ENCODE data around the gene CTTNBP2NL. TPM values are rescaled to one million over a fixed set of nuclear protein-coding genes. Genes with fewer than 3 reads are reported as not detected.

CTTNBP2NL gene
- total RNA-seq, 2 experiments from 2014 or later: 3.4 to 3.6 TPM

GRCh38 chr1:112370996-112371395 lies 25.0 kb upstream of the CTTNBP2NL start:
- POLR2A ChIA-PET: interaction anchor here (1.2 kb wide), 1 partner anchor 20 kb away, joined by 3 read pairs; no protein-coding TSS in a partner anchor
- H3K9me3 Mint-ChIP-seq: no peaks in the 10 kb centered on the region
- H3K4me1 Mint-ChIP-seq: no peaks in the 10 kb centered on the region
- DNase-seq: no peak
- H3K36me3 Mint-ChIP-seq (ENCODE audit: low read depth): no peaks in the 10 kb centered on the region
- no peak overlapping the region for H3K27ac Mint-ChIP-seq
- H3K27me3 Mint-ChIP-seq: peaks cover 61% of the 10 kb centered on the region
- CTCF ChIA-PET: interaction anchor here (0.6 to 2.4 kb wide), 6 partner anchors 10 to 172 kb away, joined by 4 to 19 read pairs (median 9); no protein-coding TSS in a partner anchor
- no peak overlapping the region for H3K4me3 Mint-ChIP-seq

GRCh38 chr1:112371775-112372174 lies 24.2 kb upstream of the CTTNBP2NL start:
- CTCF ChIA-PET: interaction anchor here (1.0 to 2.3 kb wide), 3 partner anchors 13 to 37 kb away, joined by 3 to 8 read pairs (median 6); no protein-coding TSS in a partner anchor
- H3K27ac Mint-ChIP-seq: no peak overlapping the region
- H3K4me3 Mint-ChIP-seq: no peak overlapping the region
- no peak for DNase-seq
- H3K27me3 Mint-ChIP-seq: peaks cover 65% of the 10 kb centered on the region
- no peaks in the 10 kb centered on the region for H3K9me3 Mint-ChIP-seq
- POLR2A ChIA-PET: no interaction called here
- no peaks in the 10 kb centered on the region for H3K4me1 Mint-ChIP-seq
- no peaks in the 10 kb centered on the region for H3K36me3 Mint-ChIP-seq (ENCODE audit: low read depth)

GRCh38 chr1:112373806-112374205 lies 22.2 kb upstream of the CTTNBP2NL start:
- Mint-ChIP-seq H3K4me3 (no peak overlapping the region), H3K27me3 (peaks cover 61% of the 10 kb centered on the region), H3K9me3 (no peaks in the 10 kb centered on the region), H3K27ac (no peak overlapping the region), H3K36me3 (ENCODE audit: low read depth) (no peaks in the 10 kb centered on the region), H3K4me1 (no peaks in the 10 kb centered on the region)
- no peak for DNase-seq
- ChIA-PET POLR2A (no interaction called here), CTCF (no interaction called here)

- POLR2A ChIA-PET: no interaction called here
- Mint-ChIP-seq H3K27me3 (peaks cover 58% of the 10 kb centered on the region), H3K36me3 (ENCODE audit: low read depth) (no peaks in the 10 kb centered on the region), H3K4me3 (no peak overlapping the region), H3K27ac (no peak overlapping the region), H3K9me3 (no peaks in the 10 kb centered on the region), H3K4me1 (no peaks in the 10 kb centered on the region)
- no peak for DNase-seq
- CTCF ChIA-PET: no interaction called here
Observed at GRCh38 chr1:112375701-112376100, 20.3 kb upstream of the CTTNBP2NL start.

GRCh38 chr1:112380356-112380755 lies 15.7 kb upstream of the CTTNBP2NL start:
- CTCF ChIA-PET: interaction anchor here (1.3 to 2.9 kb wide), 3 partner anchors 10 to 22 kb away, joined by 3 to 16 read pairs (median 12); no protein-coding TSS in a partner anchor
- no peaks in the 10 kb centered on the region for H3K9me3 Mint-ChIP-seq
- no peaks in the 10 kb centered on the region for H3K4me1 Mint-ChIP-seq
- peaks cover 56% of the 10 kb centered on the region for H3K27me3 Mint-ChIP-seq
- no peaks in the 10 kb centered on the region for H3K36me3 Mint-ChIP-seq (ENCODE audit: low read depth)
- H3K4me3 Mint-ChIP-seq: no peak overlapping the region
- no peak for DNase-seq
- POLR2A ChIA-PET: no interaction called here
- H3K27ac Mint-ChIP-seq: no peak overlapping the region

- Mint-ChIP-seq H3K27ac (no peak overlapping the region), H3K4me1 (no peaks in the 10 kb centered on the region), H3K27me3 (peaks cover 47% of the 10 kb centered on the region), H3K9me3 (no peaks in the 10 kb centered on the region), H3K4me3 (no peak overlapping the region), H3K36me3 (ENCODE audit: low read depth) (no peaks in the 10 kb centered on the region)
- DNase-seq: no peak
- CTCF ChIA-PET: interaction anchor here (1.0 to 2.9 kb wide), 4 partner anchors 9 to 84 kb away, joined by 3 to 16 read pairs (median 8); no protein-coding TSS in a partner anchor
- POLR2A ChIA-PET: interaction anchor here (0.6 kb wide), 1 partner anchor 627 kb away, joined by 3 read pairs; no protein-coding TSS in a partner anchor
Observed at GRCh38 chr1:112381324-112382076, 14.5 kb upstream of the CTTNBP2NL start.

GRCh38 chr1:112383759-112384370 lies 12.1 kb upstream of the CTTNBP2NL start:
- no peaks in the 10 kb centered on the region for H3K36me3 Mint-ChIP-seq (ENCODE audit: low read depth)
- no peak for DNase-seq
- peaks cover 6% of the 10 kb centered on the region for H3K4me1 Mint-ChIP-seq
- H3K27ac Mint-ChIP-seq: no peak overlapping the region
- ChIA-PET POLR2A (no interaction called here), CTCF (interaction anchor here (0.8 kb wide), 1 partner anchor 237 kb away, joined by 3 read pairs; no protein-coding TSS in a partner anchor)
- H3K27me3 Mint-ChIP-seq: peaks cover 37% of the 10 kb centered on the region
- H3K4me3 Mint-ChIP-seq: no peak overlapping the region
- no peaks in the 10 kb centered on the region for H3K9me3 Mint-ChIP-seq

GRCh38 chr1:112386024-112386723 lies 9.8 kb upstream of the CTTNBP2NL start:
- H3K27me3 Mint-ChIP-seq: peaks cover 31% of the 10 kb centered on the region
- no peaks in the 10 kb centered on the region for H3K36me3 Mint-ChIP-seq (ENCODE audit: low read depth)
- no peak for DNase-seq
- POLR2A ChIA-PET: no interaction called here
- no peak overlapping the region for H3K4me3 Mint-ChIP-seq
- CTCF ChIA-PET: no interaction called here
- no peaks in the 10 kb centered on the region for H3K9me3 Mint-ChIP-seq
- no peak overlapping the region for H3K27ac Mint-ChIP-seq
- H3K4me1 Mint-ChIP-seq: peaks cover 18% of the 10 kb centered on the region

GRCh38 chr1:112386731-112387346 lies 9.2 kb upstream of the CTTNBP2NL start:
- Mint-ChIP-seq H3K27me3 (peaks cover 25% of the 10 kb centered on the region), H3K27ac (no peak overlapping the region), H3K36me3 (ENCODE audit: low read depth) (no peaks in the 10 kb centered on the region), H3K4me1 (peaks cover 22% of the 10 kb centered on the region), H3K9me3 (no peaks in the 10 kb centered on the region), H3K4me3 (no peak overlapping the region)
- ChIA-PET CTCF (no interaction called here), POLR2A (no interaction called here)
- no peak for DNase-seq

- peaks cover 22% of the 10 kb centered on the region for H3K27me3 Mint-ChIP-seq
- no peaks in the 10 kb centered on the region for H3K9me3 Mint-ChIP-seq
- no peaks in the 10 kb centered on the region for H3K36me3 Mint-ChIP-seq (ENCODE audit: low read depth)
- ChIA-PET CTCF (no interaction called here), POLR2A (no interaction called here)
- DNase-seq: no peak
- peaks cover 22% of the 10 kb centered on the region for H3K4me1 Mint-ChIP-seq
- no peak overlapping the region for H3K4me3 Mint-ChIP-seq
- no peak overlapping the region for H3K27ac Mint-ChIP-seq
Observed at GRCh38 chr1:112387807-112388206, 8.2 kb upstream of the CTTNBP2NL start.

- Mint-ChIP-seq H3K27ac (no peak overlapping the region), H3K4me3 (no peak overlapping the region), H3K9me3 (no peaks in the 10 kb centered on the region), H3K36me3 (ENCODE audit: low read depth) (no peaks in the 10 kb centered on the region), H3K4me1 (peaks cover 25% of the 10 kb centered on the region), H3K27me3 (peaks cover 19% of the 10 kb centered on the region)
- CTCF ChIA-PET: interaction anchor here (1.0 to 10.1 kb wide), 6 partner anchors 22 to 320 kb away, joined by 3 to 163 read pairs (median 4); no protein-coding TSS in a partner anchor
- POLR2A ChIA-PET: no interaction called here
- no peak for DNase-seq
Observed at GRCh38 chr1:112388436-112388835, 7.6 kb upstream of the CTTNBP2NL start.

- no peak for DNase-seq
- ChIA-PET CTCF (interaction anchor here (1.1 to 10.1 kb wide), 9 partner anchors 8 to 415 kb away, joined by 3 to 163 read pairs (median 4); no protein-coding TSS in a partner anchor), POLR2A (interaction anchor here (0.6 to 2.9 kb wide), 3 partner anchors 77 to 229 kb away, joined by 3 to 24 read pairs (median 5); partner anchors contain the start of genes CAPZA1 and ST7L)
- Mint-ChIP-seq H3K9me3 (no peaks in the 10 kb centered on the region), H3K4me1 (peaks cover 34% of the 10 kb centered on the region), H3K4me3 (no peak overlapping the region), H3K36me3 (ENCODE audit: low read depth) (no peaks in the 10 kb centered on the region), H3K27ac (no peak overlapping the region), H3K27me3 (peaks cover 11% of the 10 kb centered on the region)
Observed at GRCh38 chr1:112389689-112390088, 6.3 kb upstream of the CTTNBP2NL start.
